Measurements from ENCODE around the gene TNNI3K.

Gene TNNI3K

DNA sequence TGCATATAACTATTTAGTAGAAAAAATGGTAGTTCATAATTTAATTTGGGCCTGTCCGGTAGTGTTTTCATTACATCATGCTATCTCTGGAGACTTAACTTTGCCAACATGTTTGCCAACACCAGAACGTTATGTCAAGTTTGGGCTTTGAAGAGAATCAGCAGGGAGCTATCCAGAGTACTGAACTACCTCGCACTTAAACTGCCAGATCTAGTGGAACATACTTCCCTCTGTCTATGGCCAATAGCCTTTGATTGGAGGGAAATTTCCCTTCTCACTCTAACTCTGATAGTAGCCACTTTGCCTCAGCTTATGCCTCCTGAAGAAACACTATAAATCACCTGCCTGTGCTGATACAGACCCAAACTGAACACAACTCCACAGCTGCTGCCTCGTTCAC, 267.2 kb downstream of the TNNI3K start:
- peak; percentile 7 to 25 for DNase-seq (ENCODE audit: low read depth in 2 of 2)

DNA sequence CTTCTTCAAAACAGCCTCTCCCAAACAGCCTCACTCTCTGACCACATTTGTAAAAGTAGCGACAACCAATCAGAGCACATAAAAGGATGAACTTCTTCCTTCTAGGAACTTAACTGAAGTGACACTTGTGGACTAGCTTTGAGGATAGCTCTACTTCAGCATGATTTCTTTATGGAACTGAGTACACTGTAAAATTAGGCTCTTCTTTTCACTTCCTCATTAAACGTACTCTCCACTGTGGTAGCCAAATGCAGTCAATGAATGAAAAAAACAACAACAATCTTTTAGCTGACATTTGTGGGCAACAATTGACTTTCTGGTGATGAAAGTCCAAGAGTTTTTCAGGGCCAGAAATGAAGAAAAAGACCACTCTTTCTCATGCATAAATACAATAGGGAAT, 267.7 kb downstream of the TNNI3K start:
- no peak for DNase-seq (ENCODE audit: low read depth in 2 of 2)

DNA sequence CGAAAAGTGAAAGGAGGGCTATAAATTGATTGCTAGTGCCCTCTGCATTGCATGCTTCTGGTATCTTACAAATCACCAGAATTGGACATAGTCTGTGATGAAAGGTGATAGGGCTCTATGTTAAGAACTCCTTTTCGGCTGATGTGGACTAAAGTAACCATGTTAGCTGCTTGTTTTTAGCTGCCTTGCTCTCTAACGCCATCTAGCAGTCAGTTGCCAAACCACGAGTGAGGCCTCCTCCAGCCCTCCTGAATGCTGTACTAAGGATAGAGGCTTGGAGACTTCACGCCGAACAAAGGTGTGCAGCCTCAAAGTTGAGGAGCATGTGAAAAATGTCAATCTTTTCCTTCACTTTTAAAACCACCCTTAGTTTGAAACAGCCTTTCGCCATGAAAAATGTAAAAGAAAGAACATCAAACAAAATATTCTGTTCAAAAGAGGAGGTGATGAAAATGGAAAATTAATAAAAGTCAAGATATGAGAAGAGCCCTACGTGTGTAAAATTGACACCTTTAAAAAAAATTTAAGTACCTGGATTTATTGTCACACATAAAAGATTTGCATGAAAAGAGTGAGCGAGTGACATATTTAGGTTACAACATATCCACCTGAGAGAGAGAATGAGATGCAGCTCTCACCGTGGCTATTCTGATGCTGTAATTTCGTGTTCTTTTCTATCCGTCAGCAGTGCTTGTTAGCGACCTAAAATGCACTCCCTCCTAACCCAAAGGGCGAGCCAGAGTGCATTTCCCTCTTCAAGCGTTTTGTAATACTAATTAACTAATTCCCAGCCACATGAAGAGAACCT, 269.1 kb downstream of the TNNI3K start:
- DNase-seq (ENCODE audit: low read depth in 2 of 2), result peak; percentile 5 to 13

DNA sequence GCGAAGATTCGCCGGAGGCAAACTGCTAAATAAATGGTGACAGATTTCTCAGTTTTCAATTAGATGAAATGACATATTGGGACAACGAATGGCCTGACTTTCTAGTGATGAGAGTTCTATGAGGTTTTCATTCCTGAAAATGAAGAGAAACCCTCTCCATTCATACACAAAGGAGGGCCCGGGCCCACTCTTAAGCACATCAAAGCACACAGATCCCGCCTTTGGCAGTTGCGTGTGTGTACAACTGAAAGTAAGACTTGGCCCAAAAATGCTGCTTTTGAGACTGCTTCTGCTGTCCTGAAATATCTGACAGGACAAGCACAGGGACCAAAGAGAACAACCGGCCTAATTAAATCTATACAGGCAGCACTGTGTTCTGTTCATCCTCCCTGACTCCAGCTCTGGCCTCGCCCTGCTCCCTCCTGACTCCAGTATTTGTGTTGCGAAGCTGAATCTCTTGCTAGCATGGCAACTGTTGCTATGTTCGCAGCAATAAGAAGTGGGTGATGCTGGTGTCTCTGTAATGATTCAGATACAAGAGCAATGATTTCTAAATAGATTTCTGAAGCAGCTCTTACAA, 269.8 kb downstream of the TNNI3K start:
- no peak for DNase-seq (ENCODE audit: low read depth in 2 of 2)

DNA sequence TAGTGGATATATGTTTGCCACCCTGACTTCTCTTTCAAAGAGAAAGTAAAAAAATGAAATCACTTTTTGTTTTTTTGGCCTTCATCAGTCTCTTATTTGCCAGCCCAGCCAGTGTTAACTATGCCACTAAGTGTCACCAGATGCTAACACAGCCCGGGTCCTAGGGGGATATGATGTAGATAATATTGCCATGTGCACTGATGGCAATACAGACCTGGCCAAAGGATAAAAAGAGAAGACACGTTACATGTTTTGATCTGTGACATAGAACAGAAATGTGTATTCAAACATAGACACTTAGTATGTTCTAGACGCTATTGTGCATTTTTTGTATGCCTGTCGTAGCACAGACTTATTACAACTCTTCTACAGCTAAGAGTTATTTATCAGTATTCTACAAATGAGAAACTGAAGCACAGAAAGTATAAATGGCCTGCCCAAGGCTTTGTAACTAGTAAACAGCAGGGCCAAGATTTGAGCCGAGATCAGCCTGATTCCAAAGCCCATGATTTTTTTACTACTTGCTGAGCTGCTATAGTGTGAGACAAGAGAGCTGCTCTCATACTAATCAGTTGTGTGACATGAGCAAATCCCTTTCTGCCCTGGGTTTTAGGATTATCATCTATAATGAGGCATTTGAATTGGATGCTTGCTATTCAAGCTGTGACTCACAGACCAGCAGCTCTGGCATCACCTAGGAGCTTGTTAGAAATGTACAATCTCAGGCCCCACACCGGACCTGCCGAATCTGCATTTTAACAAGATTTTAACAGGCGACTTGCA, 270.9 kb downstream of the TNNI3K start:
- DNase-seq (ENCODE audit: low read depth in 2 of 2), result no peak

DNA sequence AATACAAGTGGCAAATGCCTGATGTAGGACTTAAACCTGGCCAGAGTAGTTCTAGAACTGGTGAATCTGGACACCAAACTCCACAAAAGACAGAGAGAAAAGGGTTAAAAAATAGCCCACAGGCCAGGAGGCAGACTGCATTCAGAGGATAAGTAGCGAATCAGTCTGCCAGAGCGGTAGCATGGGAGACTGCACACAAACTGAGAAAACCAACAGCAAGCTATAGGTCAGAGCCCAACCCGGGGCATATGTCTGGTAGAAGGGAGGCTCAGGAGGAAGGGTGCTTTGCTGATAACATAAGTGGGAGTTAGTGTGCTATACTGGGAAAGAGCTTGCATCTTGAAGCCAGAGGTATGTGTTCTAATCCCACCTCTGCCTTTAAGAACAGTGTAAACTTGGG, 273.3 kb downstream of the TNNI3K start:
- no peak for DNase-seq (ENCODE audit: low read depth in 2 of 2)

- DNase-seq (ENCODE audit: low read depth in 2 of 2), result no peak
Observed at GRCh38 chr1:74512170-74512915, 277.2 kb downstream of the TNNI3K start, which contains the start of gene LRRC53. TSS of gene LRRC53 (minus strand) at chr1:74512611. CDS start at chr1:74483349, 29,262 bp downstream.

GRCh38 chr1:74513411-74514300, 278.5 kb downstream of the TNNI3K start:
- DNase-seq (ENCODE audit: low read depth in 2 of 2), result peak; percentile 16 to 26

DNA sequence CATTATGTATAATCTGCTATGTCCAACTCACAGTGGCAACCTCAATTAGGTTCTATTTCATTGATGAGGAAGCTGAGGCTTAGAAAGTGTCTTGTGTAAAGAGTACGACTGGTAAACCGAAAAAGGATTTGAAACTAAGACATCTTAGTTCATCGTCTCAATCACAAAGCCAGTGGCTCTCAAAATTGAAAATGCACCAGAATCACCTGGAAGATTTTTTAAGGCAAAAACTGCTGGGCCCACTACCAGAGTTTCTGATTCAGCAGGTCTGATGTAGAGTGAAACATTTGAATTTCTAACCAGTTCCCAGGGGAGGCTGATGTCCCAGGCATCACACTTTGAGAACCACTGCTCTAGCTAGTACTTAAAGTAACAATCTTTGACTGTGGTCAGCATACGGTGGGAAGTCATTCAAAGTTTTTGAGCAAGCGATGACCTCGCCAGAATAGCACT, 282.4 kb downstream of the TNNI3K start:
- DNase-seq (ENCODE audit: low read depth in 2 of 2), result no peak

DNA sequence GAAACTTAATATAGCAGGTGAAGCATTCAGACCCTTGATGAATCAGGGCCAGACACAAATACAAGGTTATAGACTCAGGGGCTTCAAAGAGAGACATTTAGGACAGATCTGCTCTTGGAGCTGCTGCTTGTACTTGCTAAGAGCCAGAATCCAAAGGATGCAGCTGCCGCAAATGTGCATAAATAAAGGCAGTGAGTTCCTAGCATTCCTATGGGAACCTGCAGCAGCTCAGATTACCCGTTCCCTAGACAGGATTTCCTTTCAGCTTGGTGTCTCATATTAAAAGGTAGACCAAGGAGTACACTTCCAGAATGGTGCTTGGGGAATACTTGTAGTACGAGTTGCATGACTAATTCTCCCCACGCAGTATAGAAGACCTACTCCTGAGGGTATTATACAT, 287.0 kb downstream of the TNNI3K start:
- no peak for DNase-seq (ENCODE audit: low read depth in 2 of 2)

GRCh38 chr1:74523873-74524480, 288.8 kb downstream of the TNNI3K start:
- DNase-seq (ENCODE audit: low read depth in 2 of 2), result no peak

- no peak for DNase-seq (ENCODE audit: low read depth in 2 of 2)
Observed at GRCh38 chr1:74526708-74527107, 291.5 kb downstream of the TNNI3K start.

- no peak for DNase-seq (ENCODE audit: low read depth in 2 of 2)
Observed at GRCh38 chr1:74528123-74528522, 292.9 kb downstream of the TNNI3K start.

- DNase-seq (ENCODE audit: low read depth in 2 of 2), result no peak
Observed at GRCh38 chr1:74530892-74531291, 295.7 kb downstream of the TNNI3K start.

DNA sequence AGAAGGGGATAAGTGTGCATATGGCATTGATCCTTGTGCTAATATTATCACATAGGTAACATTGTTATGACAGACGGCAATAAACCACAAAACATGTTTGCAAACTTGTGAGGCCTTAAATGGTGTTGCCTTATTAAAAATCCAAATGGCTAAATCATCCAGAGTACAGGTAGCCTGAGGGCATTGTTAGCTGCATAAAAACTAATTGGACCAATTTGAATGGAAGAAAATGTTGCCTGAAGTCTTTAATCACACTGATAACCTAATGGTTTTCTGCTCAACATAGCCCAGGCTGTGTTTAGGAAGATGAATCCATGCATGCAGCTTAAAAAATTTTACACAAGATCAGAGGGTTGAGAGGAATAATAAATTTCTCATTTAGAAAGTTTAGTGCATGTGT, 296.6 kb downstream of the TNNI3K start:
- DNase-seq (ENCODE audit: low read depth in 2 of 2), result no peak

DNA sequence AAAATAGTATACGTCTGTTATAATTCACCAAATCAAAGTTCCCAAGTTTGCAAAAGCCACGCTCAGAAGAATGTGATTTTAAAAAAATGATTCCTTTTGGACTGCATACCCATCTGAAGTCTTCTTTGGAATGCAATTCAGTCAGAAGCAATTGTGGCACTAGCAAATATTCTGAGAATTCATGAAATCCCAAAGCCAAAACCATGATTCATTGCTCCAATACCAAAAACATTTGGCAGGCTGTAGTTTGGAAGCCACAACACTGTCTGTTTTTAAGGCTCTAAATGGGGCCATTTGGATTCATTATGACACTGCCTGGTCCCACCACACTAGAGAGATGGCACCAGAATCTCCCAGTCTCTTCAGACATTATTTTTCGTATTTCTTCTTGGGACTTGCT, 299.1 kb downstream of the TNNI3K start:
- DNase-seq (ENCODE audit: low read depth in 2 of 2), result peak; percentile 32 to 50

- DNase-seq (ENCODE audit: low read depth in 2 of 2), result no peak
Observed at GRCh38 chr1:74545821-74546220, 310.6 kb downstream of the TNNI3K start.

DNA sequence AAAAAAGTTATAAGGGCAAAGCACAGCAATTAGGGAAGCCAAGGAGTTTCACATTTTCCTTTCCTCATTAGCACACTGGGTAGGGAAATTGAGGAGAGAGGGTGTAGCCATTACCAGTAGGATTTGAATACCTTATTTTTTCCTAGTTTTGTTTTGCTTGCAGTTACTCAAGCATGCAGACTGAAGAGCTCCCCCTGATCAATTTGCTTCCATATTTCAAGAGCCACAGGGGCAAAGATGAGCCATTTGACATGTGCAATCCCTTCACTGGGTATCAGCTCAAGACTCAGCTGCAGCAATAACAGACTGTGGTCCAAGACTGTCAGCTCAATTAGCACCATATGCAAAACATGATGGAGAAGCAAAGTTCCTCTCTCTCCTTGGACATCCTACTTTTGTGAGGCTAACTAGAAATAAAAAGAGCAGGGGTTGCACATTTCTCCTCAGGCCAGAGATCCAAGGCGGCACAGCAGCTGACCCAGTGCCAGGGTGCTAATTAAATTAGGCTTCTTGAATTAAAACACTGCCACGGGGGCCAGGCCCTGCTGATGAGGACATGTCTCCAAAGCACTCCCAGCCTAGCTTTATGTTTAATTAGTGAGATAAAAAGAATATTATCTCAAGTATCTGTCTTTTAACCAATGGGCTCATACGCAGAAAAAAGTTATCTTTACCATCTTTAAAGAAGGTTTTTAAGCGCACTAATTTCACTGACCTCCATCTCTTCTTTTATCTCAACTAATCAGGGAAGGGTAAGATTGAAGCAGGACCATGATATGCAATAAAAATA, 314.0 kb downstream of the TNNI3K start:
- DNase-seq (ENCODE audit: low read depth in 2 of 2), result no peak

DNA sequence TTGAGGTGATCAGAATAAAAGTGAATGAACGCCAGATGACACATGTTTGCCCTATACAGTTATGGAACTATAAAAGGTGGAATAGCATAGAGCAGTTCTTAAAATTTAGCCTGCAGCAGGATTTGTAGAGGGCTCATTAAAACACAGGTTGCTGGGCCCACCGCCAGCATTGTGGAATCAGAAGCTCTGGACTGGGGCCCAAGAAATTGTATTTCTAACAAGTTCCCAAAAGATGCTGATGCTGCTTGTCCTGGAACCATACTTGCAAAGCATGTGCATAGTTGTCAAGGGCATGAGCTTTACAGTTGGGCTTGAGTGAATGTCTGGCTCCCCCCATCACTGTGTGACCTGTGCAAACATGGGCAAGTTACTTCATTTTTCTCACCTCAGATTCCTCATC, 314.7 kb downstream of the TNNI3K start:
- no peak for DNase-seq (ENCODE audit: low read depth in 2 of 2)
